ENCODE data around the gene C1orf174. TPM values are rescaled to one million over a fixed set of nuclear protein-coding genes. Genes with fewer than 3 reads are reported as not detected.

C1orf174 gene
- total and polyA plus RNA-seq, 2 of the 13 experiments (the other 11 are each of a cell fraction or from before 2014, with no cell fraction given) = 21.6 to 31.4 TPM

GRCh38 chr1:3886106-3886670, 13.9 kb downstream of the C1orf174 start (continued):
- TF ChIP-seq BHLHE40 (IDR thresholded peaks at IDR 0.05; ENCODE audit: low read length) = no peak
- no peak for TF ChIP-seq ZSCAN9 (CRISPR knock-in tag; IDR thresholded peaks at IDR 0.05; ENCODE audit: borderline replicate concordance)
- no peak for TF ChIP-seq KIAA2018 (CRISPR knock-in tag; IDR thresholded peaks at IDR 0.05; ENCODE audit: borderline replicate concordance)
- no peak for TF ChIP-seq THAP8 (CRISPR knock-in tag; IDR thresholded peaks at IDR 0.05; ENCODE audit: borderline replicate concordance)
- no peak for TF ChIP-seq ZNF704 (CRISPR knock-in tag; IDR thresholded peaks at IDR 0.05; ENCODE audit: borderline replicate concordance)
- no peak for TF ChIP-seq ZNF597 (CRISPR knock-in tag; IDR thresholded peaks at IDR 0.05)
